HG02870 (cell line): ENCODE measurements around the gene FBLN5.

Experiments
- ATAC-seq: cut with Tn5 transposase; IDR thresholded peaks from one replicate; pipeline ENCODE4 v1.9.1; 2021; ENCODE audit warnings: mild to moderate bottlenecking, moderate library complexity; ENCODE audit not compliant: unreplicated experiment

FBLN5 gene

GRCh38 chr14:91946622-91947474 is 646 bp downstream of the FBLN5 start:
- no peak for ATAC-seq

- no peak for ATAC-seq
Observed at GRCh38 chr14:91945751-91946621, 1.5 kb downstream of the FBLN5 start.

GRCh38 chr14:91942946-91943345 is 4.5 kb downstream of the FBLN5 start:
- no peak for ATAC-seq

- ATAC-seq: no peak
Observed at GRCh38 chr14:91942128-91942527, 5.4 kb downstream of the FBLN5 start.

GRCh38 chr14:91940209-91940608 is 7.3 kb downstream of the FBLN5 start:
- ATAC-seq: no peak

- no peak for ATAC-seq
Observed at GRCh38 chr14:91935586-91935985, 11.9 kb downstream of the FBLN5 start.

- no peak for ATAC-seq
Observed at GRCh38 chr14:91934554-91935285, 12.8 kb downstream of the FBLN5 start.

GRCh38 chr14:91931478-91932088 is 15.9 kb downstream of the FBLN5 start:
- ATAC-seq: no peak

- no peak for ATAC-seq
Observed at GRCh38 chr14:91929700-91930099, 17.8 kb downstream of the FBLN5 start.

GRCh38 chr14:91927800-91928199 is 19.7 kb downstream of the FBLN5 start:
- ATAC-seq: no peak

GRCh38 chr14:91927191-91927590 is 20.3 kb downstream of the FBLN5 start:
- no peak for ATAC-seq

GRCh38 chr14:91926131-91926890 is 21.2 kb downstream of the FBLN5 start:
- no peak for ATAC-seq

GRCh38 chr14:91925727-91926121 is 21.8 kb downstream of the FBLN5 start:
- no peak for ATAC-seq

GRCh38 chr14:91925001-91925726 is 22.3 kb downstream of the FBLN5 start:
- ATAC-seq: no peak

- ATAC-seq: no peak
Observed at GRCh38 chr14:91920526-91920925, 27.0 kb downstream of the FBLN5 start.

GRCh38 chr14:91919814-91920213 is 27.7 kb downstream of the FBLN5 start:
- no peak for ATAC-seq

- no peak for ATAC-seq
Observed at GRCh38 chr14:91918186-91918883, 29.2 kb downstream of the FBLN5 start.

- ATAC-seq: no peak
Observed at GRCh38 chr14:91912035-91912434, 35.5 kb downstream of the FBLN5 start.
